Kidney (tissue), 14 donors: ENCODE results near the gene GOLGA8A. TPM values are rescaled to one million over a fixed set of nuclear protein-coding genes. Genes with fewer than 3 reads are reported as not detected.

Experiments used
- DNase-seq, 5 donors: peaks; one replicate each; pipeline ENCODE4 v3.0.0-alpha.2; 2013 to 2020
- FAIRE-seq: peaks from 2 replicates; lab custom pipeline; 2012; peaks lifted over from hg19 to GRCh38; lab: Jason Lieb, UNC
- H3K27ac ChIP-seq, 2 donors: one replicate each; pipeline ENCODE4 v1.7.0; 2013; ENCODE audit warnings: low read depth in 2 of 2, low read length in 2 of 2, inconsistent platforms in 1 of 2
- H3K27me3 ChIP-seq: one replicate; pipeline ENCODE4 v1.7.1; 2013; ENCODE audit warnings: low read length, inconsistent platforms; ENCODE audit not compliant: control insufficient read depth, insufficient read depth
- H3K36me3 ChIP-seq, 3 donors: one replicate each; pipeline versions ENCODE4 v1.7.0 to v1.7.1; 2013; ENCODE audit warnings: low read length in 3 of 3, control low read depth in 1 of 3, inconsistent platforms in 1 of 3; ENCODE audit not compliant: insufficient read depth in 3 of 3, control insufficient read depth in 2 of 3
- H3K4me1 ChIP-seq, 3 donors: one replicate each; pipeline versions ENCODE4 v1.7.0 to v1.7.1; 2013; ENCODE audit warnings: low read length in 3 of 3, inconsistent platforms in 1 of 3, low read depth in 1 of 3; ENCODE audit not compliant: control insufficient read depth in 2 of 3, insufficient read depth in 2 of 3
- H3K4me3 ChIP-seq, 3 donors: one replicate each; pipeline versions ENCODE4 v1.7.0 to v1.8.1; 2013; ENCODE audit warnings: low read length in 3 of 3, control low read depth in 1 of 3, inconsistent platforms in 1 of 3
- H3K9ac ChIP-seq, 3 donors: one replicate each; pipeline versions ENCODE4 v1.7.0 to v1.7.1; 2013; ENCODE audit warnings: low read length in 3 of 3, control low read depth in 1 of 3, inconsistent platforms in 1 of 3
- H3K9me3 ChIP-seq, 3 donors: one replicate each; pipeline versions ENCODE4 v1.7.0 to v1.7.1; 2013; ENCODE audit warnings: low read length in 3 of 3, control low read depth in 1 of 3, inconsistent platforms in 1 of 3; ENCODE audit not compliant: control insufficient read depth in 2 of 3, insufficient read depth in 1 of 3
- CTCF ChIP-seq: IDR thresholded peaks from 3 replicates; pipeline ENCODE4 v1.5.1; 2012; ENCODE audit warnings: mild to moderate bottlenecking, moderate library complexity, borderline replicate concordance; ENCODE audit not compliant: insufficient read depth; ENCODE audit errors: extremely low read depth
- intact Hi-C: fragments of 100-400 bp; cut with DNase I; formaldehyde crosslinking; loops from one replicate; pipeline ENCODE4 v1.11.1; 2022
- polyA plus RNA-seq: library from polyadenylated mRNA; stranded (reverse); fragments of 350-450 nt; fragmentation: Illumina TruSeq; extraction: RNeasy Lipid Tissue Mini Kit (QIAGEN cat#74804); gene quantifications from one replicate; pipeline ENCODE4 v1.2.3, GENCODE V29; 2014; ENCODE audit warnings: low read depth, low replicate concordance; ENCODE audit not compliant: insufficient read depth
- total RNA-seq: library from RNA; stranded (reverse); fragmentation: NEBNext Ultra II Directional; extraction: Animal tissue kit (Norgen Biotek cat#: 25700); gene quantifications from one replicate; pipeline ENCODE4 v1.2.1, GENCODE V29; 2021
- donor health status: control.
- donor health status: control.
- donor health status: control.
- donor health status: control.
- donor health status: control.
- donor health status: DM: yes; HTN: yes; CAD: no.
- donor health status: Normal renal cell carcinoma (clear cell type).

The GOLGA8A gene
- total and polyA plus RNA-seq, 2 donors from 2014 or later, result 18.8 to 36.1 TPM

- Histone ChIP-seq H3K27me3 (no peaks in the 10 kb centered on the region), H3K9me3 (no peaks in the 10 kb centered on the region), H3K4me3 (no peak overlapping the region), H3K4me1 (no peaks in the 10 kb centered on the region), H3K36me3 (no peaks in the 10 kb centered on the region), H3K27ac (no peak overlapping the region), H3K9ac (no peak overlapping the region)
- no peak for TF ChIP-seq CTCF
- no peak for DNase-seq
- intact Hi-C loops, result no loop called here
- no peak for FAIRE-seq
These were observed 24.1 kb upstream of the GOLGA8A start for GRCh38 chr15:34461730-34462129.

GRCh38 chr15:34460451-34460850 lies 22.8 kb upstream of the GOLGA8A start:
- no peaks in the 10 kb centered on the region for H3K36me3 ChIP-seq
- no peak overlapping the region for H3K4me3 ChIP-seq
- no peaks in the 10 kb centered on the region for H3K27me3 ChIP-seq
- H3K9me3 ChIP-seq, result no peaks in the 10 kb centered on the region
- intact Hi-C loops, result no loop called here
- no peak for DNase-seq
- H3K4me1 ChIP-seq, result no peaks in the 10 kb centered on the region
- H3K27ac ChIP-seq, result no peak overlapping the region
- TF ChIP-seq CTCF, result no peak
- FAIRE-seq, result no peak
- H3K9ac ChIP-seq, result no peak overlapping the region

GRCh38 chr15:34456658-34457057 lies 19.1 kb upstream of the GOLGA8A start:
- Histone ChIP-seq H3K36me3 (no peaks in the 10 kb centered on the region), H3K27me3 (no peaks in the 10 kb centered on the region), H3K4me1 (no peaks in the 10 kb centered on the region), H3K27ac (no peak overlapping the region), H3K4me3 (no peak overlapping the region), H3K9ac (no peak overlapping the region), H3K9me3 (no peaks in the 10 kb centered on the region)
- intact Hi-C loops, result no loop called here
- DNase-seq (no peak), FAIRE-seq (no peak)
- no peak for TF ChIP-seq CTCF

GRCh38 chr15:34442891-34443290 lies 5.3 kb upstream of the GOLGA8A start:
- no peak for TF ChIP-seq CTCF
- no peak overlapping the region for H3K27ac ChIP-seq
- FAIRE-seq, result no peak

More at GRCh38 chr15:34442891-34443290, 5.3 kb upstream of the GOLGA8A start:
- no peak overlapping the region for H3K4me3 ChIP-seq
- no peaks in the 10 kb centered on the region for H3K36me3 ChIP-seq
- DNase-seq, result no peak
- H3K27me3 ChIP-seq, result no peaks in the 10 kb centered on the region
- no peaks in the 10 kb centered on the region for H3K4me1 ChIP-seq
- no peak overlapping the region for H3K9ac ChIP-seq
- no peaks in the 10 kb centered on the region for H3K9me3 ChIP-seq
- intact Hi-C loops, result no loop called here
